GM21381 (cell line): ENCODE measurements around the gene TMEM205.
"Not testable (repeated sequence)": the region's sequence is repeated elsewhere in the genome, so short reads cannot be mapped to it uniquely, and the experiment has no call there.

ENCODE experiments used
- ATAC-seq: cut with Tn5 transposase; IDR thresholded peaks from one replicate; pipeline ENCODE4 v1.9.1; 2021; ENCODE audit warnings: mild to moderate bottlenecking, moderate library complexity; ENCODE audit not compliant: unreplicated experiment

TMEM205 gene

GRCh38 chr19:11373166-11373884 is 27.3 kb upstream of the TMEM205 start:
- ATAC-seq: no peak

- no peak for ATAC-seq
These were observed 24.7 kb upstream of the TMEM205 start for GRCh38 chr19:11370744-11371143.

GRCh38 chr19:11367528-11367927 is 21.5 kb upstream of the TMEM205 start:
- no peak for ATAC-seq

- no peak for ATAC-seq
These were observed 19.6 kb upstream of the TMEM205 start for GRCh38 chr19:11365557-11366117.

GRCh38 chr19:11364935-11365334 is 18.9 kb upstream of the TMEM205 start:
- no peak for ATAC-seq

- ATAC-seq: no peak
These were observed 18.3 kb upstream of the TMEM205 start for GRCh38 chr19:11364296-11364904.

- no peak for ATAC-seq
These were observed 17.8 kb upstream of the TMEM205 start for GRCh38 chr19:11363881-11364280.

GRCh38 chr19:11361771-11362731 is 16.0 kb upstream of the TMEM205 start:
- ATAC-seq: no peak

GRCh38 chr19:11361037-11361770 is 15.1 kb upstream of the TMEM205 start:
- no peak for ATAC-seq

- ATAC-seq: no peak
These were observed 13.4 kb upstream of the TMEM205 start for GRCh38 chr19:11359421-11359820.

- no peak for ATAC-seq
These were observed 10.8 kb upstream of the TMEM205 start for GRCh38 chr19:11356676-11357550.

GRCh38 chr19:11356074-11356397 is 10.0 kb upstream of the TMEM205 start:
- ATAC-seq: no peak

GRCh38 chr19:11355160-11356073 is 9.3 kb upstream of the TMEM205 start, which contains the start of gene PLPPR2:
Gene PLPPR2 (plus strand): TSS chr19:11355432. CDS start chr19:11357674, 2,242 bp downstream.
- ATAC-seq: no peak

GRCh38 chr19:11354102-11354501 is 8.0 kb upstream of the TMEM205 start:
- ATAC-seq: not testable (repeated sequence)

GRCh38 chr19:11349171-11349570 is 3.1 kb upstream of the TMEM205 start:
- no peak for ATAC-seq

GRCh38 chr19:11347546-11348039 is 1.5 kb upstream of the TMEM205 start:
- ATAC-seq: no peak

GRCh38 chr19:11345122-11345803 is 805 bp downstream of the TMEM205 start:
- no peak for ATAC-seq

GRCh38 chr19:11342429-11342828 is 3.6 kb downstream of the TMEM205 start:
- no peak for ATAC-seq
